Heart left ventricle (tissue), 16 donors: ENCODE data around the gene STK24. TPM values are rescaled to one million over a fixed set of nuclear protein-coding genes. Genes with fewer than 3 reads are reported as not detected.

Experiments used
- ATAC-seq, 4 donors: fragments of 200-7000 bp; cut with Tn5 transposase; one replicate each; pipeline ENCODE4 v1.9.1; 2020 to 2022; ENCODE audit warnings: moderate library complexity in 4 of 4, mild to moderate bottlenecking in 3 of 4, moderate number of reproducible peaks in 1 of 4
- DNase-seq, 5 donors: peaks; one replicate each; pipeline ENCODE4 v3.0.0-alpha.2; 2020
- H3K27ac ChIP-seq, 12 donors: fragments of 200-600 bp; sonication (generic) in 4 of 12; one replicate each; pipeline versions ENCODE4 v1.5.0 to v1.8.0; 2016 to 2022; ENCODE audit warnings: mild to moderate bottlenecking in 2 of 12
- H3K27me3 ChIP-seq, 9 donors: fragments of 200-600 bp; sonication (generic) in 2 of 9; one replicate each; pipeline versions ENCODE4 v1.5.1 to v1.8.0; 2016 to 2022; ENCODE audit warnings: mild to moderate bottlenecking in 3 of 9
- H3K36me3 ChIP-seq, 9 donors: fragments of 200-600 bp; sonication (generic) in 2 of 9; one replicate each; pipeline versions ENCODE4 v1.5.0 to v1.8.0; 2018 to 2022; ENCODE audit warnings: mild to moderate bottlenecking in 2 of 9
- H3K4me1 ChIP-seq, 12 donors: fragments of 200-600 bp; sonication (generic) in 4 of 12; one replicate each; pipeline versions ENCODE4 v1.5.0 to v1.8.0; 2016 to 2022; ENCODE audit warnings: mild to moderate bottlenecking in 3 of 12
- H3K4me3 ChIP-seq, 12 donors: fragments of 200-600 bp; sonication (generic) in 4 of 12; one replicate each; pipeline versions ENCODE4 v1.5.0 to v1.8.0; 2017 to 2022; ENCODE audit warnings: mild to moderate bottlenecking in 9 of 12, moderate library complexity in 4 of 12
- H3K9me3 ChIP-seq, 12 donors: fragments of 200-600 bp; sonication (generic) in 4 of 12; one replicate each; pipeline versions ENCODE4 v1.5.0 to v1.8.0; 2016 to 2022; ENCODE audit warnings: mild to moderate bottlenecking in 1 of 12
- POLR2A ChIP-seq, 2 donors: fragments of 450-650 bp; IDR thresholded peaks; one replicate each; pipeline ENCODE4 v1.6.1; 2017; ENCODE audit warnings: antibody characterized with exemption in 2 of 2, mild to moderate bottlenecking in 2 of 2, moderate library complexity in 2 of 2
- WGBS, 4 donors: extraction: QIAGEN DNeasy Blood & Tissue Kit in 2 of 4; methylation state at CpG; one replicate each; pipeline versions ENCODE4 v1.1.5 to v1.1.7; 2013 to 2018; 5-methylcytosine and 5-hydroxymethylcytosine counted together
- intact Hi-C, 10 donors: fragments of 100-400 bp; cut with DNase I; formaldehyde crosslinking; loops; one replicate each; pipeline versions ENCODE4 v1.11.1 to v1.14.2; 2022
- polyA plus RNA-seq, 2 donors: library from polyadenylated mRNA; stranded (reverse); fragments of 200-250 nt; gene quantifications; one replicate each; pipeline ENCODE4 v1.2.3, GENCODE V29; 2013
- total RNA-seq, 9 donors: library from RNA; depleted of rRNA in 2 of 9; stranded (reverse); fragments of >200 nt in 2 of 9; fragmentation: NEBNext Ultra II Directional in 3 of 9; extraction: Animal tissue kit (Norgen Biotek cat#: 25700) in 3 of 9; gene quantifications; one replicate each; pipeline versions ENCODE4 v1.1.0 to v1.2.4, GENCODE V29; 2016 to 2023
- TF ChIP-seq, protein P1 (sequence below), 12 donors: fragments of 200-600 bp; sonication (generic) in 4 of 12; IDR thresholded peaks; one replicate each; pipeline versions ENCODE4 v1.5.0 to v1.8.0; 2018 to 2022; ENCODE audit warnings: antibody characterized with exemption in 12 of 12, mild to moderate bottlenecking in 5 of 12
- donor health status: ischemic (EF 13 %, LVEDD 7.1; RV severe dilation, severe dysfunction).
- donor health status: healthy with polysubstance abuse.
- donor health status: DM: no; HTN: yes; CAD: no.
- donor health status: DM: no; HTN: no; CAD: no.
- donor health status: ischemic (EF 25% LVEDD 6.9; RV normal size, moderate dysfunction).
- donor health status: ischemic (EF 25% LVEDD 5.7; RV mildly dilated, moderate dysfunction).
- donor health status: healthy.
- donor health status: DM: yes; HTN: yes; CAD: no.
- donor health status: ischemic (EF 35%, LVEDD 5.7; RV mildly dilated, moderate dysfunction).
- donor health status: nonischemic (EF 11% LVEDD 7.7; RV severe dilation, severe dysfunction).
- donor health status: DM: yes; HTN: yes; CAD: no.
- donor health status: PGD.
- donor health status: ischemic (EF 29% LVEDD 5.4; RV normal size, mild dysfunction).
- donor health status: nonischemic (EF 23%, LVEDD 6.1; RV moderate dilation, normal function).

STK24 gene
- total and polyA plus RNA-seq, 11 donors, result 26.6 to 82.6 (median 59.6) TPM

DNA sequence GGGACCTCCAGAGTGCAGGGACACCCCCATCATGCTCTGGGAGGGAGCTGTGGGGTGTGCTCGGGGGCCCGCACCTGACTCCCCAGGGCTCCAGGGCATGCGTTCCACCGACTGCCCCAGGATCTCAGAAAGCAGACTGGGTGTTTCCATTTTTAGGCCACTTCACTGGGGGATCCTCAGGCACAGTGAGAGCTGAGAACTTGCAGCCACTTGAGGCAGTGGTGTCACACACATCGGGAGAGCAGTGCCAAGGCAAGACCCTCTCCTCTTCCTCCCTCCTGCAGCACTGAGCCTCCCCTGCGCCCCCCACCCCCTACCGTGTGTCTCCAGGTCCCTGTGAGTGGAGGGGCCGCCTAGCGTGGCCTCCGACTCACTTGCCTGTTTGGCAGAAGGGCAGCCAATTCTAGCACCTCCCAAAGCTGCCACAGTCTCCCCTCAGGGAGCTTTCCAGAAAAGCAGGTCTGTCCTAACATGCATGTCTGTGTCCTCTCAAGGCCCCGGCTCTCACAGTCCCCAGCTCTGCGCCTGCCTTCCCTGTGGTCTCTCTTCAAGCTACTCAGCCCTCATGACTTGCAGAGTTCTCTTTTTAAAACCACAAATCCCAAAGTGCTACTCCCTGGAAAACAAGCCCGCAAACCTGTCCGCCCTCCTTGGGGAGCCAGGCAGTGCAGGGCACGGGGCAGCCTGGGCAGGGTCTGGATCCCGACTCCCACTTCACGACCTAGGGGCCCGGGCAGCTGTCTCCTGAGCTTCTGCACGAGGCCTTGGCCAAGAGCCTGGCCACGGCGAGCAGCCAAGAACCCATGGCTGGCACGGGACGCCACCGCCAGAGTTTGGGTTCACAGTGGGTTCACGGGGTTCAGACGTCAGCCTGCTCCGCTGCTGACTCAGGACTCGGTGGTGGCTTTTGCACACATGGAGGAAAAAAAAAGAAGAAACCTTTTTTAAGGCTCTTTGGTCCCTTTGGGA, 94.1 kb downstream of the STK24 start:
- WGBS, 4 donors, result 40 to 57% (median 48%) methylated on average over 24 to 28 of the region's 28 CpGs
- ATAC-seq (peak; percentile 62 to 81 (median 77)), DNase-seq (peak; percentile 74 to 87 (median 83))
- peaks cover 0 to 96% (median 84%) of the 10 kb centered on the region in 12 donors for H3K4me1 ChIP-seq
- TF ChIP-seq, protein P1, sequence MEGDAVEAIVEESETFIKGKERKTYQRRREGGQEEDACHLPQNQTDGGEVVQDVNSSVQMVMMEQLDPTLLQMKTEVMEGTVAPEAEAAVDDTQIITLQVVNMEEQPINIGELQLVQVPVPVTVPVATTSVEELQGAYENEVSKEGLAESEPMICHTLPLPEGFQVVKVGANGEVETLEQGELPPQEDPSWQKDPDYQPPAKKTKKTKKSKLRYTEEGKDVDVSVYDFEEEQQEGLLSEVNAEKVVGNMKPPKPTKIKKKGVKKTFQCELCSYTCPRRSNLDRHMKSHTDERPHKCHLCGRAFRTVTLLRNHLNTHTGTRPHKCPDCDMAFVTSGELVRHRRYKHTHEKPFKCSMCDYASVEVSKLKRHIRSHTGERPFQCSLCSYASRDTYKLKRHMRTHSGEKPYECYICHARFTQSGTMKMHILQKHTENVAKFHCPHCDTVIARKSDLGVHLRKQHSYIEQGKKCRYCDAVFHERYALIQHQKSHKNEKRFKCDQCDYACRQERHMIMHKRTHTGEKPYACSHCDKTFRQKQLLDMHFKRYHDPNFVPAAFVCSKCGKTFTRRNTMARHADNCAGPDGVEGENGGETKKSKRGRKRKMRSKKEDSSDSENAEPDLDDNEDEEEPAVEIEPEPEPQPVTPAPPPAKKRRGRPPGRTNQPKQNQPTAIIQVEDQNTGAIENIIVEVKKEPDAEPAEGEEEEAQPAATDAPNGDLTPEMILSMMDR (IDR thresholded peaks at IDR 0.05), result peak in 7 of 12 donors; percentile 23 to 50 (median 29)
- no peak for TF ChIP-seq POLR2A (IDR thresholded peaks at IDR 0.05)
- H3K4me3 ChIP-seq, result peak overlapping the region in 4 of 12 donors; percentile 7 to 25 (median 12)
- no peaks in the 10 kb centered on the region for H3K27me3 ChIP-seq
- H3K36me3 ChIP-seq, result peaks cover 0 to 7% (median 0%) of the 10 kb centered on the region in 9 donors
- no peaks in the 10 kb centered on the region for H3K9me3 ChIP-seq
- peak overlapping the region; percentile 31 to 83 (median 74) for H3K27ac ChIP-seq
- intact Hi-C loops, result loop anchor here in 8 of 10 donors (5.0 to 10.0 kb wide), 4 partner anchors 35 to 172 kb away; partner anchors contain the start of gene STK24 (in 7 of the 8)

DNA sequence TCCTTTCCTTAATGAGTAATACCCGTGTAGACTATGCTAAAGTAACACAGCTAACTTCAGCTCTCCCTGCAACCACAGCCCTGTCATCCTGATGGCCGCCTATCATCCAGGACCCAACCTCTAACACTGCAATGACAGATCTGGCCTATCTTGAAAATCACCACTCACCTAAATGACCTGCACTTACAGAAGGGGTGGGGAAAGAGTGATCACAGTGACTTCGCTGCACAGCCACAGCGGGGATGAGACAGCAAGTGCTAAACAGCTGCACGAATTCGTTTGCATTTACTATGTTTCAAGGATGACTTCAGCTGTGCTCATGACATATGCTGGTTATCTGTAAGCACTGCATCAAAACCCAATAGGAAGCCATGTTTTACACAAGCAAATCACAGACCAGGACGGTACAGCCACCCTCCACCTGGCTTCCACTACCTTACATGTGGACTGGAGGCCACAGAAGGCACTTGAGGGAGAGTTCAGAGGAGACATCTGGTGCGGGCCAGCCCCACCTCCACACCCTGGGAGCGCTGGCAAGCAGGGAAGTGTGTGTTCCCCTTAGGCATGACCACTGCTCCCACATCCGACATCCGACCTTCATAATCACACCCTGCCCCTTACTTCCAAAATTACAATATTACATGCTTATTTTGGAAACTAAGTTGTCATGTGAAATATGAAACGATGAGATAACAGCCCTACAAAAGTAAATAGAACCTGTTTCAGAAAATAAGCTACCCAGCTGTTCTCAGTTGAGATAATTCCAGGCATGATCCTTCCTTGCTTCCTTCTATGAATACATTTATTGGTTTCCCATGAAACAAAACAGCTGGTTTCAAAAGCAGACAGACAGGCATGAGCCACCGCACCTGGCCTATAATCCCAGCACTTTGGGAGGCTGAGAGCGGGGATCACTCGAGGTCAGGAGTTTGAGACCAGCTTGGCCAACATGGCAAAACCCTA, 95.7 kb downstream of the STK24 start:
- ATAC-seq (peak; percentile 17 to 43 (median 28)), DNase-seq (peak in 4 of 5 donors; percentile 51 to 70 (median 56))
- TF ChIP-seq, protein P1 (IDR thresholded peaks at IDR 0.05), result no peak
- H3K36me3 ChIP-seq, result peaks cover 0 to 7% (median 0%) of the 10 kb centered on the region in 9 donors
- peaks cover 0 to 95% (median 79%) of the 10 kb centered on the region in 12 donors for H3K4me1 ChIP-seq
- peak overlapping the region in 10 of 12 donors; percentile 6 to 83 (median 52) for H3K27ac ChIP-seq
- H3K4me3 ChIP-seq, result no peak overlapping the region
- no peaks in the 10 kb centered on the region for H3K27me3 ChIP-seq
- H3K9me3 ChIP-seq, result no peaks in the 10 kb centered on the region
- intact Hi-C loops, result loop anchor here in 8 of 10 donors (5.0 to 10.0 kb wide), 4 partner anchors 34 to 174 kb away; partner anchors contain the start of gene STK24 (in 7 of the 8)
- WGBS, 4 donors, result 51 to 68% (median 58%) methylated on average over 13 to 15 of the region's 15 CpGs

DNA sequence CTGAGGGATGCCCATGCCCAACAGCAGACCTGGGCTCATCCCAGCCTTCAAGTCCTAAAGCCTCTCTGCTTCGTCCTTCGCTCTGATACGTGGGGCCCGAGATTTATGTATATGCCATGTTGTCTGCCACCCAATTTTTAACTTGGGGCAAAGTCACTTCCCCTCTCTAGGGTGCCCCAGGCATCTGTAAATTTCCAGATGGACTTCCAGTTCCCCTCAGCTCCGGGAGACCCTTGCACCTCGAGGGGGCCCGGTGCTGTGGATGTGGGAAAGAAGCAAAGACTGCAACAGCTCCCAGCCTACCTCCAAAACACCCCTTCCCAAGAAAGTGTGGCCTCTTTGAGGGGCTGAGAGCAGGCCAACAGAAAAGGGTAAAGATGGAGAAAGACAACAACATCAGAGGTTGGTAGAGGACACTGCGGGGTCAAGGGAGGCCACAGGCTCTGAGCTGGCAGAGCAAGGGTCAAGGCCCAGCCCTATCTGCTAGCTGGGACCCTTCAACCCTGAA, 97.4 kb downstream of the STK24 start:
- Histone ChIP-seq H3K4me3 (no peak overlapping the region), H3K27ac (peak overlapping the region in 2 of 12 donors; percentile 5 to 53), H3K9me3 (no peaks in the 10 kb centered on the region), H3K4me1 (peaks cover 0 to 90% (median 75%) of the 10 kb centered on the region in 12 donors), H3K36me3 (peaks cover 0 to 13% (median 5%) of the 10 kb centered on the region in 9 donors), H3K27me3 (no peaks in the 10 kb centered on the region)
- ATAC-seq, result no peak
- no peak for DNase-seq
- intact Hi-C loops, result loop anchor here in 9 of 10 donors (5.0 to 10.0 kb wide), 4 partner anchors 32 to 175 kb away; partner anchors contain the start of gene STK24 (in 8 of the 9)
- WGBS, 4 donors, result 87 to 96% (median 94%) methylated on average over 8 of the region's 8 CpGs
- TF ChIP-seq, protein P1 (IDR thresholded peaks at IDR 0.05), result no peak
- no peak for TF ChIP-seq POLR2A (IDR thresholded peaks at IDR 0.05)
